ENCODE results near the gene PSMD5. TPM values are rescaled to one million over a fixed set of nuclear protein-coding genes. Genes with fewer than 3 reads are reported as not detected.

Gene PSMD5
- polyA plus RNA-seq, 1 donor from 2014 or later, result 11.7 TPM

- H3K4me2 ChIP-seq (ENCODE audit: low read length), result no peak overlapping the region
Measured at GRCh38 chr9:120886490-120886967, 43.8 kb upstream of the PSMD5 start.

GRCh38 chr9:120885958-120886357 lies 43.2 kb upstream of the PSMD5 start:
- Histone ChIP-seq H3K79me2 (replicated peaks; ENCODE audit: insufficient read depth, low read length) (no peaks in the 10 kb centered on the region), H3K9me3 (ENCODE audit: low read length) (no peaks in the 10 kb centered on the region), H3K36me3 (ENCODE audit: insufficient read depth, low read length) (no peaks in the 10 kb centered on the region), H3K27me3 (ENCODE audit: insufficient read depth, low read depth, low read length) (no peaks in the 10 kb centered on the region), H2AFZ (ENCODE audit: low read depth, low read length) (no peak overlapping the region), H3K9me2 (ENCODE audit: insufficient read depth, low read length) (no peaks in the 10 kb centered on the region), H3K4me2 (ENCODE audit: low read length) (no peak overlapping the region), H3F3A (ENCODE audit: insufficient read depth, low read length, poor library complexity, severe bottlenecking) (no peaks in the 10 kb centered on the region), H3K4me3 (ENCODE audit: low read length) (no peak overlapping the region), H3K27ac (ENCODE audit: low read length) (no peak overlapping the region), H4K20me1 (ENCODE audit: insufficient read depth) (no peaks in the 10 kb centered on the region), H3K9ac (ENCODE audit: low read length) (no peak overlapping the region)
- TF ChIP-seq POLR2AphosphoS5 (IDR thresholded peaks at IDR 0.05) (no peak), EP300 (conservative IDR thresholded peaks at IDR 0.05; ENCODE audit: poor library complexity, severe bottlenecking) (no peak), REST (IDR thresholded peaks at IDR 0.05; ENCODE audit: borderline replicate concordance) (no peak), TAF1 (IDR thresholded peaks at IDR 0.05; ENCODE audit: low read depth) (no peak), EZH2 (IDR thresholded peaks at IDR 0.05; ENCODE audit: borderline replicate concordance, insufficient read depth, low read length, poor library complexity, severe bottlenecking) (no peak), SMC3 (conservative IDR thresholded peaks at IDR 0.05; ENCODE audit: poor library complexity) (no peak)

More at GRCh38 chr9:120886490-120886967, 43.8 kb upstream of the PSMD5 start:
- H3K27me3 ChIP-seq (ENCODE audit: insufficient read depth, low read depth, low read length), result no peaks in the 10 kb centered on the region
- no peak overlapping the region for H3K9ac ChIP-seq (ENCODE audit: low read length)
- no peaks in the 10 kb centered on the region for H3K9me3 ChIP-seq (ENCODE audit: low read length)
- TF ChIP-seq RAD21 (conservative IDR thresholded peaks at IDR 0.05) (no peak), EP300 (conservative IDR thresholded peaks at IDR 0.05; ENCODE audit: poor library complexity, severe bottlenecking) (no peak), MXI1 (conservative IDR thresholded peaks at IDR 0.05; ENCODE audit: poor library complexity, severe bottlenecking) (no peak), POLR2AphosphoS5 (IDR thresholded peaks at IDR 0.05) (no peak), CTCF (IDR thresholded peaks at IDR 0.05; ENCODE audit: poor library complexity, severe bottlenecking) (no peak), TAF1 (IDR thresholded peaks at IDR 0.05; ENCODE audit: low read depth) (no peak), SMC3 (conservative IDR thresholded peaks at IDR 0.05; ENCODE audit: poor library complexity) (no peak), REST (IDR thresholded peaks at IDR 0.05; ENCODE audit: borderline replicate concordance) (no peak), EZH2 (IDR thresholded peaks at IDR 0.05; ENCODE audit: borderline replicate concordance, insufficient read depth, low read length, poor library complexity, severe bottlenecking) (no peak)
- H3K4me3 ChIP-seq (ENCODE audit: low read length), result no peak overlapping the region
- no peaks in the 10 kb centered on the region for H3K79me2 ChIP-seq (replicated peaks; ENCODE audit: insufficient read depth, low read length)
- H3F3A ChIP-seq (ENCODE audit: insufficient read depth, low read length, poor library complexity, severe bottlenecking), result no peaks in the 10 kb centered on the region
- no peaks in the 10 kb centered on the region for H3K9me2 ChIP-seq (ENCODE audit: insufficient read depth, low read length)
- H2AFZ ChIP-seq (ENCODE audit: low read depth, low read length), result no peak overlapping the region
- no peak overlapping the region for H3K27ac ChIP-seq (ENCODE audit: low read length)
- no peaks in the 10 kb centered on the region for H4K20me1 ChIP-seq (ENCODE audit: insufficient read depth)
- H3K36me3 ChIP-seq (ENCODE audit: insufficient read depth, low read length), result no peaks in the 10 kb centered on the region
